ENCODE results near the gene SCOC.
A peak's percentile ranks its signal among the peaks of the same experiment; 100 is the strongest.

The SCOC gene

DNA sequence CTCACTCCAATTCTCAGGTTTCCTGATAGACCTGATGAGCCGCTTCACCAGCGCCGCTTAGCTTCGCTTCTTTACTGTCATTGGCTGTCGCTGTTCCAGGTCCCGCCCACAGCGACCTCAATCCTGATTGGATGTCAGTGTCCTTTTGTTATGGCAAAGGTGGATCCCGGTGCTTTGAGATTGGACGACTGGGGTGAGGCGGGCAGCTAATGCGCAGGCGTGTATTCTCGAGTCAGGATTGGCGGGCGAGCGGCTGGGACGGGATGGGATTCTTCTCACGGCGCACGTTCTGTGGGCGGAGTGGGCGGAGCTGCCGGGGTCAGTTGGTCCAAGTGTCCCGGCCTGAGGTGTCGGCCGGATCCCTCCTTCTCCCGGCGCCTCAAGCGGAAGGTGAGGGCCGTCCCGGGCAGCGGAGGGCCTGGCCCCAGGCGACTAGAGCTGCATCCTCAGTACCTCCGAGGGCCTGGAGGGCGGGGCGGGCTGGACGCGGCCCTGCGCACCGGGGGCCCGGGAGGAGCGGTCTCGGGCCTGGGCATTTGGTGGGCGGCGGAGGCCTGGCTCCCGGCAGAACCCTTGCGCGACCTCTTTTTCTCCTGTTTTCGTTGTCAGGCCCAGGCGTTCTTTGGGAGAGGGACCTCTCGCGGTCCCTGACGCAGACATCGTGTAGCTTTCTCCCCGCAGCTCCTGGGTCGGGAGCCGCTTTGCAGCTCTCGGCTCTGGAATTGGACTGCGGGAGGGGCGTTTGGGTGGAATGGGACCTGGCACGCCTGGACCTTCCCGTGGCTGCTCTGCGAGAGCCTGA is at the start of gene SCOC:
Gene SCOC (plus strand): TSS at position 319 of the 802 bp plus-strand sequence. CDS start 5,525 bp downstream, outside the sequence.
- DNase-seq, result peak; percentile 98

DNA sequence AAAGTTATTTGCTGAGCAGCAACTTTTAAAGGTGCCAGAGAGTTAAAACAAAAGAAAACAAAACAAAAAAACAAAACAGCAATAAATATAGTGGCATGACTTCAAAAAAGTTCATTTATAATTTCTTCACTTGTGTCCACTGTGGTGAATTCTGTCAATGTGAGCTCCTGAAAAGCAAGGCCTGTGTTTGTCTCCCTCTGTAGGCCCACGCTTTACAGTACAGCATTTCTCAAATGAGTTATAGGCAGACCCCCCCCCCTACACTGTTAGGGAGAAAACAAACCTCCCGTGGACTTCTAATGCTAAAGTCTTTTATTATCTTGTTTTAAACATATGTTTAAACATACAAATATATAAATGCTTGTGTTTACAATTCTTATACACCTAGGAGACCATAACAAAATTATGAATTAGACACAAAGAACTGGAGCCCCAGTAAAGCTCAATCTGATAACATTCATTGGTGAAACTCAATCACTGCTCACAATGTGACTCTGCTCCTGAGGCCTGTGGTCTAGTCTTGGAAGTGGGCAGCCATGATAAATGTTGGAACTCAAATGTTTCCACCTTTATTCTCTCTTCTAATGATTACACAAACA is 47.0 kb upstream of the SCOC start:
- no peak for DNase-seq

DNA sequence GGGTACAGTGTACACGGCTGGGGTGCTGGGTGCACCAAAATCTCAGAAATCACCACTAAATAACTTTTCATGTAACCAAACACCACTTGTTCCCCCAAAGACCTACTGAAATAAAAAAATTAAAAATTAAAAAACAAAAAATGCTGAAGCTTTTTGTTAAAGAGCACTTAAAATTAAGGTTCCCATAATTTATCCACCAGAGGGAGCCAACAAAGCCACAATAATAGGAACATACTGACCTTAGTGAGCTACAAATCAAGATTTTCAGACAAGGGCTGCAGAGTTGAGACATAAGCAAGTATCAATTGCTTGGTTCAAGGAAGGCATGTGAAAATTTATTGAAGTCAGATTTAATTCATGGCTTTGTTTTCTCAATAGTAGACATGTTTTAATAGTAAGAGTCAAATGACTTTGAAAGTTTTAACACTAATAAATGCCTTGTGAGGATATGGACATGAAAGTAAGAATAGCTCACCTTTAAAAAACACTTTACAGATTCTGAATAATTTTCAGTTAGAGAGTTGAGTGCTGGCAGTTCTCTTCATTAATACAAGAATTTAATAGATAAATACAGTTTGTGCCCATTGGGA is 43.0 kb upstream of the SCOC start:
- no peak for DNase-seq

DNA sequence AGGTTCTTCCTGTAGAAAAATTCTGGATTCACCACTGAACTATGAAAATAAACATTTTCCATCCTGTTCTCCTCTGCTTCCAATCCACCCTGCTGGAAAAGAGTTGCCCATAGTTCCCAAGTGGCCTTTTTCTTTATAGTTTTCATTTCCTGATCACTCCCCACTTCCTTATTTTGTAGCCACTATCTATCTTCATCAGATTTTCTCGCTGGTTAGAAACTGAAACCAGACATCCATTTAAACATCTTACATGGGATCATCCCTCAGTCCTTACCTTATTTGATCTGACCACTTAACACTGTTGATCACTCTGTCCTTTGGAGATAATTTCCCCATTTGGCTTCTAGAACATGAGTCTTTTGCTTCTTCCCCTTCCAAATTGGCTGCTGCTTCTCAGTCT is 42.2 kb upstream of the SCOC start:
- no peak for DNase-seq

DNA sequence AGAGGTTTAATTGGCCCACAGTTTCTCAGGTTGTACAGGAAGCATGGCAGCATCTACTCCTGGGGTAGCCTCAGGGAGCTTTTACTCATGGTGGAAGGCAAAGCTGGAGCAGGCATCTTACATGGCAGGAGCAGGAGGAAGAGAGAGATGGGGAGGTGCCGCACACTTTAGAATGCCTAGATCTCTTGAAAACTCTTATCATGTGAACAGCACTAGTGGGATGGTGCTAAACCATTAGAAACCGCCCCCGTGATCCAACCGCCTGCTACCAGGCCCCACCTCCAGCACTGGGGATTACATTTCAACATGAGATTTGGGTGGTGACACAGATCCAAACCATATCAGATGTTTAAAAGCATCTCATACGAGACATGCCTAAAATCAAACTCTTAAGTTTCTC is 41.6 kb upstream of the SCOC start:
- no peak for DNase-seq

DNA sequence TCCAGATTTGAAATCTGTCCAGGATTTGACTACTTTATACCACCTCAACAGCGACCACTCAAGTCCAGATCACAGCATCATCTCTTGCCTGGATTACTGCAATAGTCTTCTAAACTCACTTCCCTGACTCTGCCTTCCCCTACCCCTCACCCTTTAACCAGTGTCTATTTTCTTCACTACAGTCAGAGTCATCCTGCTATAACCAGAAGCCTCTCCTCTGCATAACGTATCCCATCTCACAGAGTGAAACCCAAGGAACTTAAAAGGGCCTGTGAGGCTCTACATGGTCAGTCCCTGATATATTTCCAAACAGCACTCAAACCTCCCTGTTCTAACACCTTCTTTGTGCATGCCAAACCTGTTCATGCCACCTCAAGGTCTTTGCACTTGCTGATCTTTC is 40.7 kb upstream of the SCOC start:
- no peak for DNase-seq

DNA sequence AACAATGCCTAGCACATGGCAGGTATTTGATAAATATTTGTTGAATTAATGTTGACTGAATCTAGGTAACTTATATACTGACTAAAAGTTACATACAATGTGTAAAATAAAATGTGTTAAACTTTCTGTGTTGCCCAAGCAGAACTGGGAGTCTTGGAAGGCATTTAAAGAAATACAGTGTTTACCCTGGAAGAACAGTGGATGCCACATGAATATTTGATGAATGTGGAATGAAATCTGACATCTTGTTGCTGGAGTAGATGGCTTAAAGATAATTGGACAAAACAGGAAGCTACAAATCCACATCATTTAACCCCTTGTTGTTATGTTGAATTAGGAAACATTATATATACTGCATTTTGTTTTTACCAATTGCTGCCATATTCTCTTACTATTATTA is 39.9 kb upstream of the SCOC start:
- DNase-seq, result no peak

DNA sequence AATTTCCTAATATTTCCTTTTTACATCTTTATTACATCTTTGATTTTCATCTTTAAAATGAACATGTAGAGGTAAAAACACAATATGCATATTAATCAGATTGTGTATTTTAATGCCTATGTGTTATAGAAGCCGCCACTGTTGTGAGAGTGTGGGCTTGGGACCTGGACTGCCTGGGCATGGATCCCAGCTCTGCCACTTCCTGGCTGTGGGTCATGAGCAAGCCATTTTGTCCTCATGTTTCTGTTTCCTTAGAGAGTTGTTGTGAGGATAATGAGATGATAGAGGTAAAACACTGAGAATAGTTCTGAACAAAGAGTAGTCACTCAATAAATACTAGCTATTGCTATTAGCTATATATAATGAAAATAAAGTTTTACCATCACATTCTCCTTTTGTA is 38.4 kb upstream of the SCOC start:
- DNase-seq, result no peak

DNA sequence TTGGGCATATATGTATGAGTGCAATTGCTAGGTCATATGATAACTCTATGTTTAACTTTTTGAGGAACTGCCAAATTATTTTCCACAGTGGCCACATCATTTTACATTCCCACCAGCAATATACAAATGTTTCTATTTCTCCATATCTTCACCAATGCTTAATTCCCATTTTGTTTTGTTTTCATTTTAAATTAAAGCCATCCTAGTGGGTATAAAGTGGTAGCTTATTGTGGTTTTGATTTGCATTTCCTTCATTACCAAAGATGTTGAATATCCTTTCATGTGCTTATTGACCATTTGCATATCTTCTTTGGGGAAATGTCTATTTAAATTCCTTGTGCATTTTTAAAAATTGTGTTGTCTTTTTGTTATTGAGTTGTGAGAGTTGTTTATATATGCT is 36.7 kb upstream of the SCOC start:
- DNase-seq, result no peak

DNA sequence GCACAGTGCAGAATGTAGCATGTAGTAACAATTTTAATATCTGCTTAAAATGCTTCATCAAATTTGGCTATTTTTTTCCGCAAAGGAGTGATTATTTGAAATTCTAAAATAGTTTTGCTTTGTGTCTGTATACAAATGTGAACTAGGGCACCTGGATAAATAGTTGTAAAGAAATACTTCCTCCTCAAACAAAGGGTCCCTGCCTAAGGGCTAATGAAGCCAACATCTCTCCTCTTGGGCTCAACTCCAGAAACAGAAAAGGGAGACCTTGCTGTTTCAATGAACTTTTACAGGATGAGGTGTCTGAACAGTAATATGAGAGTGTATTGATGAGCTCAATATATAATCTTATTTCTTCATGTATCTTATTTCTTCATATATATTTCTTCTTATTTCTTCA is 30.8 kb upstream of the SCOC start:
- no peak for DNase-seq

DNA sequence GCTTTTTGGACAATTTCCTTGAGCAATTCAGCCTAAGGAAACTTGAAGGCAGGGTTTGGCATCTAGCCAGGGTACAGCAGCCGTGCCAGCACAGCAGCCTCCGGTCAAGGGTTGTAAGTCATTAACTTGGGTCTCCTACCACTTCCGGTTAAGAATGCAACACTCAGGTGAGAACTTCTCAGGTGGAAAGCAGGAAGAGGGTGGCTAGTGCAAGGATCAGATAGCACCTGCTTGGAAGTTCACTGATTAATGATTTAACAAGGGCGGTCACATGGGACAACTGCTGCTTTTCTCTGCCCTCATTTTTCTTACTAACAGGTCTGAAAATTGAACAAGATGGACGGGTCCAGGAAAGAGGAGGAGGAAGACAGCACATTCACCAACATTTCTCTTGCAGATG is 30.1 kb upstream of the SCOC start:
- DNase-seq, result no peak

DNA sequence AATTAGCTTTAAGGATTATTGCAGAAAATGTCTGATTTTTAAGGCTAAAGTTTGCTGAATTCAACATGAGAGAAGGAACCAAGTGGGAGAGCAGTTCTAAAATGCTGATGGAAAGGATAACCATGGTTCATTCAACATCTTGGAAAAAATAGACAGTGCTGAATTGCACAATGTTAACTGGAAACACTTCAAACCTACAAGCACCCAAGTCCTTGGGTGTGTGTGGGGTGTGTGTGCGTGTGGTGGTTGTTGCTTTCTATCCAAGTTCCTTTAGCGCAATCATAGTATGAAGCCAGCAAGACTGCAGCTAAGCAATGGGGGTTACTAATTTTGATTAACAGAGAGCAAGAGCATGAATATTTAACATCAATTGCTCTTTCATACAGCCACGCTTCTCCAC is 29.3 kb upstream of the SCOC start:
- no peak for DNase-seq

DNA sequence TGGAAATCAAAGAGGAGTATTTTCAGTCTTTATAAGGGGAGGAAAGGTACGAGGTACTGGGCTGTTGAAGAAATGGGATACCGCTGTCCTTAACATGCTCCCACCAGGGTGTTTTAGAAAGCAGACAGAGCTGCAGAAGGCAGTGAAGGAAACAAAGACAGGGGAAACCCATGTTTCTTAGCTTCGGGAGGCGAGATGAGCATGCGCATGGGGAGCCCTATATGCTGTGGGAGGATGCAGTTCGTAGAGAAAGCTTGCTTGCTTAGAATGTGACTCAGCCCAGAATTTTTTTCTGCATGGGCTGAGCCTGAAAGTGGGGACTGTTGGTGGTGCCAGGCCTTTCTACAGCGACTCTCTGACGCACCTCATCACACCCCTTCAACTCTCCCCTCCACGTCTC is 28.8 kb upstream of the SCOC start:
- no peak for DNase-seq

DNA sequence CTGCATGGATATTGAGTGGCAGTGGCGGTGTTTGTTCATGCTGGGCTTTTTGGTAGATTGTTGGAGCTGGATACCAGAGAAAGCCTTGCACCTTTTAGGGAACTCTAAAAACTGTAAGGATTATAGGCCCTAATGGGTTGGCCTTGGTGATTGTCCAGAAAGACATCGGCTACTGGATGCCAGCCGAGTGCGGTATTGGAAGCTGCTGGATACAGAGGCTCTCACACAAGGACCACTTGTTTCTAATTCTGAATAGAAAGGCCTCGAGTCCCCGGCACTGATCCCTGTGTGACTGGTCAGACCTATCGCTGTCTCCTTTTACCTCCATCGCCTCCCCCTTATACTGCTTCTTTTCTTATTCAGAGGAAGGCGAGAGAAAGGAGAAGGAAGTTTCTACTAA is 27.3 kb upstream of the SCOC start:
- no peak for DNase-seq

DNA sequence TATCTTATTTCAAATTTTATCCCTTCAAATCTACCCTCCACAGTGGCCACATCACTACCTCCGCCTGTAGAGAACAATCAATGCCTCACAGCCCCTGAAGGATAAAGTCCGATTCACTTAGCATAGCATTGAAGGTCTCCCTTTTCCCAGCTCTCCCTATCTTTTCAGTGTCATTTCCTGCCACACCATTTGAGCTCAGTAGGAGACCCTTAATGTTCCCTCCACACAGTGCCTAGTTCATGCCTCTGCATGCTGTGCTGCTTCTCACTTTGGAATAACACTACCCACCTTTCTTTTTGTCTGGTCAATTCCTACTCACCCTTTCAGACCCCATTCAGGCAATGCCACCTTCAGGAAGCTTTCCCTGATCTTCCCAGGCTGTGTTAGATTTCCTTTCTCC is 23.6 kb upstream of the SCOC start:
- DNase-seq, result no peak

DNA sequence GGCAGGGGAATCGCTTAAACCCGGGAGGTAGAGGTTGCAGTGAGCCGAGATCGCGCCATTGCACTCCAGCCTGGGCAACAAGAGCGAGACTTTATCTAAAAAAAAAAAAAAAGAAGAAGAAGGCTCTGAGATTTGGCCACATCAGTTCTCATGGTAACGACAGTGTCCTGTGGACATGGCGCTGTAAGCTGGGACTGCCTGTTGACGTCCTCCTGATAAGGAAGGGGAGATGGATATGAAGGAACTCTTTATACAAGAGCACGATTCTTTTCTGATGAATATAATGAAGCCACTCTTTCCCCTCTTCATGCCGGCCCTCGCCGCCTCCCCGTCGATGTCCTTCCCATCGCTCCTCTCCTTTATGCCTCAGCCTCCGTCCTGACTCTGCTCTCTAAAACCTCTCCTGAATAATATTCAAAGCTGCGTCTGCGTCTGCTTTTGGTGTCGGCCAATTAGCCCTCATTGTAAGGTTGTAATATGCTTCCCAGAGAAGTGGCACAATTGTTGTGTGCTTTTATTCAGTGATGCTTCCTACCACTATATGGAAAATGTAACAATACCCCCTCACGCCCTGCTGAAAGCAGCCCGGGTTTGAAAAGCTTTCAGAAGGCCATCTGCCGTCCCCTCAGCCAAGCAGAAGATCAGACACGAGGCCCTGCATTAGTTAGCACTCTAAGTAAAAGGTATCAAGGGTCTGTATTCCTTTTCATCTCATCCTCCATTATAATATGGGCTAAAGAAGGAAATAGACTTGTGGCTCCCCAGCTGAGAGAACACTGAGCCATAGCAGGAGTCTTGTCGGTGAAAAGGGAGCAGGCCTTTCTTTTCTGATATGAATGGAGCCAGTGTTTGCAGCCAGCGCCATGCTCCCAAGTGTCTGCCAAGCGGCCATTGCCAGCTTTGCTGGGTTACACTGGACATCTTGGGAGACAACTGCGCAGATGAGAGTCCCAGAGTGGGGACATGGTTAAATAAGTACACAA is 22.1 kb upstream of the SCOC start:
- no peak for DNase-seq

DNA sequence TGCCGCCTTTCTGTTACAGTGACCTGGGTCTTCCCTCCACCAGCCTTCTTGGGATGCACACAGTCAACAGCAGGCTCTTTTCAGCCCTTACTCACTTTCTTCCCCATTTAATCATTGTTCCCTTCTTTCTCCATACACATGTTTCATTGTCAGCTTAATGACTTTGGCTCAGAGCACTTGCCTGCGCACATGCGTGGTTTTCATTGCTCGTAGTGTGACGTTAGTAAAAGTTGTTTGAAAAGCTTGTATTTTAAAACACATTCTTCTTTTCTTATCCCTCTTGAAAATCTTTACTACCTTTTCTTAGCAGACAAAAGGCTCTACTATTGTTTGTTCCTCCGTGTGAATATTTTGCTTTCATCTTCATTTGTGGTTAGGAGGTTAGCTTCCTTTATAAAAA is 19.7 kb upstream of the SCOC start:
- no peak for DNase-seq

DNA sequence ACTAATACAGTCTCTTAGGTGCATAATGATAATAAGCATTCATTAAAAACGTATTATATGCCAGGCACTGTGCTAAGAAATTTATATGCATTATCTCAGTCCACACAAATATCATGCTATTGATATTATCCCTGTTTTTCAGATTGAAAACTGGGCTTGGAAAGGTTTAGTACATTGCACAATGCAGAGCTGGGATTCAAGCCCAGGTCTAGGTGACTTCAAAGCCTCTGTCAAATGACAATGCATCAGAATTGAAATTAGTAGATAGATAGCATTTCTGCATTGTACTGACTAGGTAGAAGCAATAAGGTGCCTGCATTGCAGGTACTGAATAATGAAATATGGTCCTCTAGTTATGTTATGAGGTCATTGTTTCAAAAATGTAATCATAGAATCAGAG is 18.2 kb upstream of the SCOC start:
- DNase-seq, result no peak

DNA sequence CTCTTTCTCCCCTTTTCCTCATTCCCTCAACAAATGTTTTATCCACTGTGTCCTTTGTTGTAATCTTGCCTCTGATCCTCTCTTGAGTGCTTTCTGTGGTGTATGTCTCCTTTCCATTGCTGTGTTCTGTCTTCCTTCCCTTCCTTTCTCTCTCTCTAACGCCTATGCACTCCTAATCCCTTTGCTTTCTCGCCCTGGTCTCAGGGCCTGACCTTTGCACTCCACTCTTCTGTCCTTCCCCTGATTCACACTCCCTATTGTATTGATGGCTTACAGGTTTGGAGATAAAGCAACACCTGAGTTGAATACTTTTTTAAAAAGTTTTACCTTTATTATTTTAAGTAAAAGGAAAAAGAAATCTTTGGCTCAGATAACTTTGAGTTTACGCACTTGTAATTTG is 15.6 kb upstream of the SCOC start:
- no peak for DNase-seq

DNA sequence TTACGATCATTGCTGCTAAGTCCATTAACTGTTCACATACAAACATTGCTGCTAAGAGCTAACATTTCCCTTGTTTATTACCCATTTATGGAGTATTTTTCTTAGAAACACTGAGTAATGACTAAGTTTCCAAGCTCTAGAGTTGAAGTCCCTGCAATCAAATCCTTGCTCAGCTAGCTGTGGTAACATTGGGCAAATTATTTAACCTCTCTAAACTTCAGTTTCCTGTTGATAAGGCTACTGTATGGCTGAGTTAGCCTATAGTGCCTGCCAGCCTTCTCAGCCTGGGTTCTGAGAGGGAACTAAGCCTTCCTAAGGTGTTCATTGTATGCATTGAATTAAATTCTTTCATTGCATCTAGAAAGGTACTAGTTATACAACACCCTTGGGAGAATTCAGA is 15.2 kb upstream of the SCOC start:
- DNase-seq, result no peak

DNA sequence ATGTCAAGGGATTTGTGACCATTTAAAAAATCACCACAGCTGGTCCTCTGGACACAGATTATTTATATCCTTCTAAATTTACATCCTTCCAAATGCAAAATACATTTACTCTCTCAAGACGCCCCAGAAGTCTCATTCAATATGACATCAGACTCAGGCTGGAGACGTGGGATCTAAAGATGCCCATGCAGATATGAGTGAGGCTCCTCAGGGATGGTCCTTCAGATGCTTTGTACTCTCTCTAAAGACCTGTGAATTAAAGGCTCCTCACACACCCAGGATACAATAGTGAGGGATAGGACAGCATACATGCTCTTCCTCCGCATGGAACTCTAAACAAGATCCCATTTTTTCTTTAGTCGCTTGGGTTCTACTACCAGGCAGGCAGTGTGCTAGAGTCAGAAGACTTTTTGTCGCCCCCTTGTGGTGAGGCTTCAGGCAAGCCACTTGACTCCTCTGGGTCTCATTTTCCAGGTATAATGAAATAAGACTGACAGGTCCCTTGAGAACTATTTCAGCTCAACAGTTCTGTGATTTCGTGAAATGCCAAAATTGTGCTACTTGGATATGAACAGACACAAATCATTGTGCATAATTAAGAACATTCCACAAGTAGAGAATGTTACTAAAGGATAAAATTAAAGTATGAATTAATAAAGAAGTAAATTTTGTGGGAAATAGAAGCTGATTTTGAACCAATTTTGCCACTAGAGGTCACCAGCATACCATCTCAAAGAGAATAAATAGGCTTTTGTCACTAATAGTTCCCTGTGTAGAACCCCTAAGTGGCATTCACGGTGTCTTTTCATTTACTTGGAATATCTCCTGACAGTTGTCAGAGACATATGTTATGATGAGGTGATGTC is 13.7 kb upstream of the SCOC start:
- DNase-seq, result peak; percentile 80

DNA sequence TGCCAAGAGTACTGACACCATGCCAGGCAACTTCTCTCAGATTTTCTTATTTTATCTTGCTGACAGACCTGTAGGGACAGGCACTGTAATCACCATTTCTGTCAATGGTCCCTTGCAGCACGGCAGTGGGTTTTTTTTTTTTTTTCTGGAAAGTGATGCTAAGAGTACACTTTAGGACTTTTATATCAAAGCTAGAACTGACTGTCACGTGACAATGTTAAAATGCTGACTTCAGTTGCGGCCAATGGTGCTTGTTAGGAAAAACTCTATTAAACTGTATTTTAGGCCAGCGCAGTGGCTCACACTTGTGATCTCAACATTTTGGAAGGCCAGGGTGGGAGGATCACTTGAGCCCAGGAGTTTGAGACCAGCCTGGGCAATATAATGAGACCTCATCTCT is 12.3 kb upstream of the SCOC start:
- DNase-seq, result no peak

All from CD4-positive, alpha-beta T cell treated with Interleukin-10 for 1 hour (primary cell).